HG02870 (cell line): ENCODE measurements around the gene CYP26B1.

Experiments used
- ATAC-seq: cut with Tn5 transposase; IDR thresholded peaks from one replicate; pipeline ENCODE4 v1.9.1; 2021; ENCODE audit warnings: mild to moderate bottlenecking, moderate library complexity; ENCODE audit not compliant: unreplicated experiment

Gene CYP26B1

GRCh38 chr2:72141881-72142451, 5.7 kb downstream of the CYP26B1 start:
- ATAC-seq = no peak

- ATAC-seq = no peak
Measured at GRCh38 chr2:72141032-72141645, 6.5 kb downstream of the CYP26B1 start.

DNA sequence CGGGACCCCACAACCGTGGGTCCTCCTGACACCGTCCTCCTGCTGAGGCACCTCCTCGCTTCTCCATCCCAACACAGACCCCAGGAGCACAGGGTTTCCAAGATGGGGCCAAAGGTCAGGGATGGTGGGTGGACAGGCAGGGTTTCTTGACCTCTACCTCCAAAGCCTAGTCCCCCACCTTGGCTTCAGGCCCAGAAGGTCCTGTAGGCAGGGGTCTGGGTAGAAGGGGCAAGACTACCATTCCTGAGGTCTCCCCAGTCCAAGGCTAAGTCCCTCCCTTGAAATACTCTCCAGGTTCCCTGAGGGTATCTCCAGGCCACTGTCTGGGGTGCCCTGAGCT, 7.1 kb downstream of the CYP26B1 start:
- no peak for ATAC-seq

DNA sequence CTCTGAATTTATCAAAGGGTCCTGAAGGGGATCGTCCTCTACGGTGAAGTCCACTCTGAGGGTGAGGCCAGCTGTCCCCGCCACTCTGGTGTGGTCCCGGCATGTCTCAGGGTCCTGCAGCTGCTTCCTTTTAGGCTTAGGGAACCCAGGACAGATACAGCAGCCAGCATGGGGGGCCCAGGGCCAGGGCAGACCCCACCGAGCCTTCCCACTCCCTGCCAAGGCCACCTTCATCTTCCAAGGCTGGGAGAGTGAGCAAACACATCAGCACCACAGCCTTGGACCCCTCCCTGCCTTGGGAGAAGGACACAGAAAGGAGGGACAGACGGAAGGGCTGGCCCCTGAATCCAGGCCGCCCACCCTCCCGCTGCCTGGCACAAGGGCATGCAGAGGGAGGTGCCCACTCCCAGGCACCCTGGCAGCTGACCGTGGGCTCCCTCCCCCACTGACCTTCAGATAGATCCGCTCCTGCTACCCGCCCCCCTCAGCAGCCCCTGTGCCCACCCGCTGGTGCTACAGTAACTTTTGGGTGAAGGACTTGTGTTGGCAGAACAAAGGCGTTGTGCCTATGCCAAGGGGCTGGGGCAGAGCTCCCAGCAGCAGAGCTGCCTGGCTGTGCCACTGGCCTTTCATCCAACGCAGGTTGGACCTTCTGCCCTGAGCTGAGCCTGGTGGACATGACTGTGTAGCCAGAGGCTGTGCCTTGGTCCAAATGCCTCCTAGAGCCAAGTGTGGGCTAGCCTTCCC, 7.6 kb downstream of the CYP26B1 start:
- ATAC-seq = no peak

DNA sequence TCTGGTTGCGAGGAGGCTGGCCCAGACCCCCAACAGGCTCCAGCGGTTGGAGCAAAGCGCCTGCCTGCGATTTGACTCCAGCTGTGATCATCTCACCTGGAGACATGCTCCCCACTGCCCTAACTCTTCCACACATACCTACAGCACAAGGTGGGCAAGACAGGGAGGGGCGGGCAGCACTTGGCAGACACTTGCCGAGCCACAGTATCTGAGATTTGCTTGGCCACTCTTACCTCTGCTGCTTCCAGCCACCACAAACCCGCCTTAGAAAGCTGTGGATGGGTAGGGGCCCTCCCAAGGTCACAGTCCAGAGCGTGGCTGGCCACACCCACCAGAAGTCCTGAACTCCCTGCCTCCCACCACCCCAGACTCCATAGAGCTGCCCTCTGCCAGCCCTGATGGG, 8.2 kb downstream of the CYP26B1 start:
- ATAC-seq = no peak

DNA sequence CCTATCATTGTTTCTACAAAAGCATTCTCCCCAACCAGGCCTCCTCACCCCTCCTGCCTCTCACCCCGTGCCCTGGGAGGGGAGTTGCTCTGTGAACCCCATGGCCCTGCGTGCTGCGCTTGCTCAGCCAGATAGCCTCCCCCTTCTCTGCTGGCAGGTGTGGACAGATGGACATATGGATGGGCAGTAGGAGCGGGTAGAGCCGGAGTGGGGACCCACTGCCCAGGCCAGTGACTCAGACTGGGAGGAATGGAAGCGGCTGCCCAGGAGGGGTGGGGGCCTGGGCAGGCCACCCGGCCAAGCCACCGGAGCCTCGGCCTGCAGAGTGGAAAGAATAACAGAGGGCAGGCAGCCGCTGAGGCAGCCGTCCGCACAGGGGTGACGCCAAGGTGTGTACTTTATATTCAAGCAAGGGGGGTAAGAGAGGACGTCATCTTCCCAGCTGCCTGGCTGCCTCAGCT, 8.7 kb downstream of the CYP26B1 start:
- no peak for ATAC-seq

DNA sequence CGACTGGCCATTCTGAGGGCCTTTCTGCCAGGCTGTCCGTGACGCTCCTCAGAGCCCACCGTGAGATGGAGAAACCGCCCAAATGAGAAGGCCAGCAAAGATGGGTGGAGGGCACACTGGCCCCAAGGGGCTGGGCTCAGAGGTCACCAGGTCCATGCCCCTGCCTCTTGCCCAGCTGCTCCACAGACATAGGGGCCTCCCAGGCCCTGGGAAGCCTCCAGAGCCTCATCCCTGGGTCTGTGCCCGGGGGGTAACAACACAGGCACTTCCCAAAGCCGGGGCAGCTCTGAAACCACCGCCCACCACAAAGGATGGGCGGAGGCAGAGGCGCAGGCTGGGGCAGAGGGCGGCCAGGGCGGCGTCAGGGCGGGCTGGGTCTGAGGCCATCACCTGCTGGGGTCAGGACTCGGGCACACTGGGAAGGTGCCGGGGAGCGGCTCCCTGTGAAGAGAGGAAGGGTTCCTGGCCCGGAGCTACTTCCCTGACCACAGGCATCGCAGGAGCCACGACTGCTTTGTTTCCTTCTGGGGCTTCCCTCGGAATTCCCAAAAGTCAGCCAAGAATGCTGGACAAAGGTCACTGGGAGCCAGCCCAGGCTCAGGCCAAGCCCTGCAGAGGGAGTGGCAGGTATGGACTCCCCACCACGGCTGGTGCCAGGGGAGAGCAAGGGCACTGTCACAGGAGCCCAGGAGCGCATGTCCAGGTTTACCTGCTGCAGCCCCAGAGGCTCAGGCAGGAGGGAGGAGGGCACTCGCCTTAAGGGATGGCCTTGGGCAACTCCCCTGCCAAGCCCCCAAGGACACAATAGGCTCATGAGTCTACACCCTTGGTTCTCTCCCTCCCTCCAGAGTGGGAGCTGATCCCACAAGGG, 9.4 kb downstream of the CYP26B1 start:
- no peak for ATAC-seq

- peak; percentile 88 for ATAC-seq
Measured at GRCh38 chr2:72137498-72138010, 10.1 kb downstream of the CYP26B1 start.

DNA sequence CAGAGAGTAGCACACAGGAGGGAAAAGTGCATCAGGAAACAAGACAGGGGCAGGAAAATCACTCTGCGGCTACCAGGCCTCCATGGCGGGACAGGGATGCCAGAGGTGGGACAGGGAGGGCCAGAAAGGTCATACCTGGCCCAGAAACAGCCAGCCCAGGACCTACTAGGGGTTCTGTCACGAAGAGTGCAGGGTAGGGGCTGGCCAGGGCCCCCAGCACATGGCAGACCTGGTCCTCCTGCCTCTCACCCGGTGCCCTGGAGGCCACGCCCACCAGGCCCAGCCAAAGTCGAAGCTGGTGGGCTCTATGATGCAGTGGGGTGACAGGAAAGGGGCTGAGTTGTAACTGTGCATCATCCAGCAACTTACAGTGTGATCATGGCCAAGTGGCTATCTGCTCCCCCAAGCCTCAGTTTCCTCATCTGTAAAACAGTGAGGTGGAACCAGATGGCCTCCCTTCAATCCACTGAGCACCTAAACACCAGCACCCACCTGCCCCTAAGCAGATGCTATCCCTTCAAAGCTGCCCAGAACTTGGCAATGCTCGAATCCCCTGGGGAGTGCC, 10.6 kb downstream of the CYP26B1 start:
- ATAC-seq = peak; percentile 11

DNA sequence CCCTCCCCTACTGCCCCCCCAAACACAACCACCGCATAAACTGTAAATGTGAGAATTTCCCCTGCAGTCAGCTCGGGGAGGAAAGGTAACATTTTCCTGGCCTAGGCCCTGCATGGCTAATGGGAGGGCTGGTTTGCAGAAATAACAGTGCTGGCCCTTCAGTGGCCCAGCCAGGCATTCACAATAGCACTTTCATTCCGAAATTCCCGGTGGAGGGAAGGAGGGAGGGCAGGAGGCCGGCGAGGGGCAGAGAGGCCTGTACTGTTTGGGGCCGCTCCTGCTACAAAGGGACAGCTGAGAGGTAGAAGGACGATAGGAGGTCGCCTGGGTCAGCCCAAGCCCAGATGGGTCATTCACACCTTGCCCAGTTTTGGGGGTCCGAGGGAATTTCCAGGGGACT, 11.3 kb downstream of the CYP26B1 start:
- ATAC-seq = no peak

DNA sequence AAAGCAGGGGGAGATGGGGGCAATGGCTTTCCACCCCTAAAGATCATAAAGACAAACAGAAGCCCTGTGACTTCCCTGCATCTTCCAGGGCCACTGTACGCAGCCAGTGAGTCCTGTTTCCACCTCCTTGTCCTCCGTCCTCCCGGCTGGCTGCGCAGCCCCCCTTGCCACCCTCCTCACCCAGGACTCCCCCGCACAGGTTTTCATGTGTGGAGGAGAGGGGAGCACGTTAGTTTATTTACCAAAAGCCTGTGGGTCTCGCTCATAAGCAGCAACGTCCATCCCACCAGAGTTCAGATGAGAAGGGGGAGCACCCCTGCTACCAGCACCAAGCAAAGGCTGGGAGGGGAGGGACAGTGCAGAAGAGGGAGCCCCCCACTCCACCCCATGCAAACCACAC, 11.7 kb downstream of the CYP26B1 start:
- ATAC-seq = no peak

- ATAC-seq = no peak
Measured at GRCh38 chr2:72134997-72135800, 12.5 kb downstream of the CYP26B1 start.

DNA sequence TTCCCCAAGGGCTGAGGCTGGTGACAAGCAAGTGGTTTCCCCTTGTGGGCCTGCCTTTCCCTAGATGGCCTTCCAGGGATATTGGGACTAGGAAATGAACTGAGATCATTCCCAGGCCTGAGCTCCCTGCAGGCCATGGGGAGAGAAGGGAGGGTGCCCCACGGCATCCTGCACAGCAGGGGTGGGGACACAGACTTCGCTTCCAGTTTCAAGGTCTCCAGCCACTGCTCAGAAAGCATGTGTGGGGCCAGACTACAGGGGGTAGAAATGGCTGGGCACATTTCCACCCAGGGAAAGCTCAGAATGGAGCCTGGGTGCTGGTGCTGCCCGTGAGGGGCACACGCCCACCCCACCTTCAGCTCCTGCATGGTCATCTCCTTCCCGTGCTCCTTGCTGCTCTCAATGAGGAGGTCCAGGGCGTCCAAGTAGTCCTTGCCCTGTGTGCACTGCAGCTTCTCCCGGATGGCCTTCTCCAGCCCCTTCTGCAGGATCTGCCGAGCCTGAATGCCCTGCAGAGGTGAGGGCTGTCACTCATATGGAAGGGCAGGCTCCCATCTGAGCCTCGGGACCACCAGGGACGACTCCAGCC, 13.2 kb downstream of the CYP26B1 start:
- no peak for ATAC-seq

DNA sequence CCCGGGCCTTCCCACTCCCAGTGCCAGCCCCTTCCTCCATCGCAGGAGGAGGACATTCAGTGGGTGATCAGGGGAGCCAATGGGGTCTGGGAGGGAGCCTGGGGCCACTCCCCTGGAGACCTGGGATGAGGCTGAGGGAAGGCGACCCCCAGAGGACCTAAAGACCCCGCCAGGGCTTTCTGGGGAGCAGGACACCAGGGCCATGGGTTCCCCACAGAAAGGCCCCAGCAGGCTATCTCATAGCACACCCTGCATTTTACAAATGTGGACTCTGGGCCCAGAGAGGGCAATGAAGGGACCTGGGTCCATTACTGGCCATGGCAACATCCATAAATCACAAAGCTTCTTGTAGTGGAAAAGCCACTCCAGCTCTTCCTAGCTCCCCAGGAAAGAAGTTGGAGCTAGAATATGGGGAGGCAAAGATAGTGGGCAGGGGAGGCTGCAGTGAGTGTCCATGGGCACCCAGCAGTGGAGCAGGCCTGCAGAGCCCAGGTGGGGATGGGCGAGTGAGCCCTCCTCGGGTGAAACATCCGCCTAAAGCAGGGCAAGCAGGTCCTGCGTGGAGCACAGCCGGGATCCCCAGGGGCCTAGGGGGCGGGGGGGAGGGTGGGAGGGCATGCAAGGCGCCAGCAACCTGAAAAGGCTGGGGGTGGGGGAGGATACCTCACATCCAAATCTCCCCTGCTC, 13.8 kb downstream of the CYP26B1 start:
- ATAC-seq = no peak

GRCh38 chr2:72132981-72133720, 14.5 kb downstream of the CYP26B1 start:
- ATAC-seq = no peak

GRCh38 chr2:72131916-72132841, 15.5 kb downstream of the CYP26B1 start:
- no peak for ATAC-seq

DNA sequence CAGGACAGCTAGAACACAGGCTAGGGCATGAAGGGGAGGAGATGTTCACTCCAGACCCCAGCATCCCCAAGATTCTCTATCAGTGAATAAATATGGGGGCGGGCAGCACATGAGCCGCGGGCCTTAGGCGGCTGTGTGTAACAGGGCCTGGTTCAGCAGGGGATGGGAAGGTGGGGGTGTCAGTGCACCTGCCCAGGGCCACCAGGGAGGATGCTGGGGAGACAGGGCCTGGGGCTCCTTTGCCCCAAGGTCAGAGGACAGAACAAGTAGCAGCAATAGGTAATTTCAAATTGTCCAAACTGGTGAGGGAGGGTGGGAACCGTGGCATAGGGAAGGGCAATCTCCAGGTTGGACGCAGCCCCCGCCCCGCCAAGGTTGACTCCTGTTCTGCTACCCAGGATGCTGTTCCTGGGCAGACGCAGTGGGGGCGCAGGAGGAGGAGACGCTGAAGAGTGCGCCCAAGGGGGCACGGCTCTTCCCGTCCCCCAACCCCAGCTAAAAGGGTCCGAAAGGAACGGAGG, 16.2 kb downstream of the CYP26B1 start:
- no peak for ATAC-seq
